Brain microvascular endothelial cell (primary cell): ENCODE measurements around the gene CROCC2.

Experiments used
- DNase-seq: peaks from one replicate; pipeline ENCODE4 v3.0.0-alpha.2; 2020
- H3K27ac ChIP-seq: fragments of 250-450 bp; sonication (Bioruptor Pico); 2 replicates; pipeline ENCODE4 v1.5.1; 2020; ENCODE audit warnings: mild to moderate bottlenecking, moderate library complexity
- H3K27me3 ChIP-seq: fragments of 250-450 bp; sonication (Bioruptor Pico); replicated peaks from 2 replicates; pipeline ENCODE4 v1.5.1; 2020; ENCODE audit warnings: mild to moderate bottlenecking
- H3K36me3 ChIP-seq: fragments of 250-450 bp; sonication (Bioruptor Pico); replicated peaks from 2 replicates; pipeline ENCODE4 v1.5.1; 2020; ENCODE audit warnings: mild to moderate bottlenecking
- H3K4me3 ChIP-seq: 2 replicates; pipeline ENCODE4 v1.5.1; 2011; ENCODE audit warnings: low read depth, mild to moderate bottlenecking, control low read depth, low read length, moderate library complexity
- CTCF ChIP-seq: IDR thresholded peaks from 2 replicates; pipeline ENCODE4 v1.5.1; 2011; ENCODE audit warnings: low read depth, mild to moderate bottlenecking, moderate library complexity, low read length, control low read depth, inconsistent platforms; ENCODE audit errors: missing control alignments
- in situ Hi-C: cut with HindIII; loops from 2 replicates; pipeline ENCODE4 v1.10.0; 2017; ENCODE audit warnings: low sequenced_read_pairs, low pct_ligation_motif_present

Gene CROCC2

GRCh38 chr2:240875228-240876034 lies 30.7 kb upstream of the CROCC2 start:
- DNase-seq: no peak
- in situ Hi-C loops: no loop called here
- H3K27me3 ChIP-seq: no peaks in the 10 kb centered on the region
- no peak for TF ChIP-seq CTCF
- H3K4me3 ChIP-seq: no peak overlapping the region
- H3K36me3 ChIP-seq: no peaks in the 10 kb centered on the region
- no peak overlapping the region for H3K27ac ChIP-seq

- Histone ChIP-seq H3K27me3 (no peaks in the 10 kb centered on the region), H3K4me3 (no peak overlapping the region), H3K27ac (no peak overlapping the region), H3K36me3 (no peaks in the 10 kb centered on the region)
- in situ Hi-C loops: no loop called here
- no peak for TF ChIP-seq CTCF
- no peak for DNase-seq
Measured at GRCh38 chr2:240876035-240876474, 30.1 kb upstream of the CROCC2 start.

GRCh38 chr2:240876475-240877251 lies 29.5 kb upstream of the CROCC2 start:
- H3K27me3 ChIP-seq: no peaks in the 10 kb centered on the region
- in situ Hi-C loops: no loop called here
- TF ChIP-seq CTCF: no peak

GRCh38 chr2:240877460-240878340 lies 28.4 kb upstream of the CROCC2 start:
- Histone ChIP-seq H3K27ac (no peak overlapping the region), H3K36me3 (no peaks in the 10 kb centered on the region), H3K27me3 (no peaks in the 10 kb centered on the region), H3K4me3 (no peak overlapping the region)
- no peak for TF ChIP-seq CTCF
- in situ Hi-C loops: no loop called here
- DNase-seq: no peak

More at GRCh38 chr2:240876475-240877251, 29.5 kb upstream of the CROCC2 start:
- Histone ChIP-seq H3K36me3 (no peaks in the 10 kb centered on the region), H3K27ac (no peak overlapping the region), H3K4me3 (no peak overlapping the region)
- DNase-seq: no peak

- in situ Hi-C loops: no loop called here
- DNase-seq: no peak
- no peaks in the 10 kb centered on the region for H3K36me3 ChIP-seq
- no peak overlapping the region for H3K4me3 ChIP-seq
- no peak overlapping the region for H3K27ac ChIP-seq
- H3K27me3 ChIP-seq: no peaks in the 10 kb centered on the region
- TF ChIP-seq CTCF: no peak
Measured at GRCh38 chr2:240878341-240878936, 27.7 kb upstream of the CROCC2 start.
